ENCODE results near the gene EPN2.

- TF ChIP-seq CTCF (IDR thresholded peaks at IDR 0.05) (no peak), POLR2A (IDR thresholded peaks at IDR 0.05) (no peak), EP300 (IDR thresholded peaks at IDR 0.05) (no peak)
Measured at GRCh38 chr17:19247473-19247872, 10.3 kb downstream of the EPN2 start.
